ENCODE data around the gene SPOCK2.

DNA sequence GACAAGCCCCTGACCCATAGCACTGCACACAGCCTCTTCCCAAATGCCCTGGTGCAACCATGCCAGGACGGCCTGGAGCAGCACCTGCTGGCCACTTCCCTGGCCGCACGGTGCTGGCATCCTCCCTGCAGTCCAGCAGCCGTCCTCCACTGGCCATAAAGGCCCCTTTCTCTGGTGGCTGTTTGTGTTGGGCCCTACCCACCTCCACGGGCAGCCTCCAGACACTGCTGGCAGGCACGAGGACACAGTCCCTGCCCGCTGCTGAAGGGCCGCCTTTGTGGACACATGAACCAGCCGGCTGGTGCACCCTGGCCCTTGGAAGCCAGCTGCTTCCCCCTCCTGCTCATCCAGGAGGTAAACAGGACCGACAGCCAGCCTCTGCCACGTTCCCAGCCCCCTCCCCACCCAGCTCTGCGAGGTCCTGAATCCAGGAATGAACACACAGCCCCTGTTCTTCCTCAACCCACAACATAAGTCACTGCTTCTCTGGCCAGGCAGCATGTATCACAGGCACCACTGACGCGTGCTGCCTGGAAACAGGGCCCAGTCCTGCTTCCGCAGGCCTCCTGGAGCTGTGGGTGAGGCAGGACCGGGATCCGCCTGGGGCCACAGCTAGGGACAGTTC is 43.8 kb downstream of the SPOCK2 start:
- TF ChIP-seq CTCF (IDR thresholded peaks at IDR 0.05) (peak; percentile 92), POLR2AphosphoS5 (IDR thresholded peaks at IDR 0.05; ENCODE audit: low read depth, low read length) (no peak), REST (IDR thresholded peaks at IDR 0.05; ENCODE audit: insufficient read depth in 1 of 2, low read depth in 2 of 2, low read length in 1 of 2) (0 out of 4 replicates have a peak, but pooled peaks of 1 of the 2 experiments have one; percentile 47)
